Measurements from ENCODE around the gene CCDC59. TPM values are rescaled to one million over a fixed set of nuclear protein-coding genes. Genes with fewer than 3 reads are reported as not detected.
"Not testable (repeated sequence)": the region's sequence is repeated elsewhere in the genome, so short reads cannot be mapped to it uniquely, and the experiment has no call there.

Gene CCDC59
- 60.3 and 72.0 TPM in 2 replicates for total RNA-seq (2014; rRNA removed; shearing (Covaris generic))
- polyA plus RNA-seq (2015; cell fraction: cytosol; rRNA removed) = 87.8 and 91.0 TPM in 2 replicates
- polyA plus RNA-seq (2015; cell fraction: nucleus; rRNA removed) = 44.4 and 65.9 TPM in 2 replicates

- DNase-seq (ENCODE audit: low read depth) = peak; percentile 95
Observed at GRCh38 chr12:82358200-82359114, at the start of gene CCDC59, which contains the start of gene METTL25. Gene CCDC59, minus strand, starts transcription at chr12:82358387. Its CDS starts 11 bp downstream, at chr12:82358376. Gene METTL25, plus strand, starts transcription at chr12:82358529. Its CDS starts 37 bp downstream, at chr12:82358566.

DNA sequence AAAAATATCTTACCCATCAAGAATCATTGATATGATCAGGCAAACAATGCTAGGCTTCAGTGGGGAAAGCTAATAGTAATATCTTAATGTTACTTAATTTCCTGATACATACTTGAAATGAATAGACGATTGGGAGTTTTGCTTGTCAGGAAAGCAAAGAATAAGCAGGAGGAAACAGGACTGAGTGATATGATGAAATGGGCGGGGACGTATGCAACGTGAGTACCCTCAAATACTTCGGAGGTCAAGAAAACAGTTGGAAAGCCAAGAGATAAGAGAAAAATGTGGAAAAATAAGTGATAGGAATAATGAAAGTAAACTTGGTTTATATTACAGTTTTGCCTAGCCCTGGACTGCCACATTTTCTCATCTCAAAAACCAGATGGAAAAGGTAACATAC is 49.3 kb upstream of the CCDC59 start:
- DNase-seq (ENCODE audit: low read depth) = no peak

DNA sequence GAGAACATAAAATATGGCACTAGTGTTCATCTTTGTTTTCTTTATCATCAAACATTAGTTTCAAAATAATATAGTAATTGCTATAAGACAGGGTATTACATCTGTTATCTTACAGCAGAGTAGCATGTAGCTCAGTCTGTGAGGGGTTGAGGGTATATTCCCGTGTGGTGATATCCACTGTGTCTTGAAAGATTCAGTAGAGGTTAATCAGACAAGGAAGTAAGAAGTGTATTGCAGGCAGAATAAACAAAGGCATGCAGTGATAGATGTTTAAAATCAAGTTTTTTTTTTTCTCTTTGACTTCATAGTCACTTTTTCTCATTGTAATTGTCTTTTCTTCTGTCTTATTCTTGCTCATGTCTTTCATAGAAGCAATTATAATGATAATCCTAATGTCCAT is 48.5 kb upstream of the CCDC59 start:
- no peak for DNase-seq (ENCODE audit: low read depth)

DNA sequence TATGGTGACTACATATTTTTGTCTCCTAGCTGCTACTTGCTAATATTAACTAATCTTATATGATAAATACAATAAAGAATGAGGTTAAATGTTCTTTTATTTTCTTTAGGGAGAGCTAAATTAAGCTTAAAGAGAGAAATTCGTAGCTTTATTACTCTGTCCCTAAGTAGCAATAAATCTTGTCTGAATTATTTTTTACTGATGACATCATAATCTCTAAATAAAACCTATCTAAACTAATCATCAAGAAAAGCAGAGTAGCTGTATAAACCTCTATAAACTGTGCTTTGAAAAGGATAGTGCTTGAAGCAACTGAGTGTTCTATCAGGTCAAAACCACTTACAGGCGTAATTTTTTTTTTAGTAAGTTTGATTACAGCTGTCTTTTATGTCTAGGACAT is 42.6 kb upstream of the CCDC59 start:
- no peak for DNase-seq (ENCODE audit: low read depth)

DNA sequence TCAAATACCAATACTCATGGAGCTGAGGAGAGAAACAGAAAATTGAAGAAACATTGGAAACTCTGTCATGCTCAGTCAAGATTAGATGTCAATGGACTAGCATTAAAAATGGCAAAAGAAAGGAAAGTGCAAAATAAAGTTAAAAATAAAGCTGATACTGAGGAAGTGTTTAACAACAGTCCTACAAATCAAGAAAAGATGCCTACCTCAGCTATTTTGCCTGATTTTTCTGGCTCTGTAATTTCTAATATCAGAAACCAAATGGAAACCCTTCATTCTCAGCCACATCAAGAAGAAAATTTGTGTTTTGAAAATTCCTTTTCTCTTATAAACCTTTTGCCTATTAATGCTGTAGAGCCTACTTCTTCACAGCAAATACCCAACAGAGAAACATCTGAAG is 40.7 kb upstream of the CCDC59 start:
- DNase-seq (ENCODE audit: low read depth) = no peak

- peak; percentile 21 for DNase-seq (ENCODE audit: low read depth)
Observed at GRCh38 chr12:82383930-82384552, 25.9 kb upstream of the CCDC59 start.

GRCh38 chr12:82378997-82379396 is 20.8 kb upstream of the CCDC59 start:
- DNase-seq (ENCODE audit: low read depth) = no peak

DNA sequence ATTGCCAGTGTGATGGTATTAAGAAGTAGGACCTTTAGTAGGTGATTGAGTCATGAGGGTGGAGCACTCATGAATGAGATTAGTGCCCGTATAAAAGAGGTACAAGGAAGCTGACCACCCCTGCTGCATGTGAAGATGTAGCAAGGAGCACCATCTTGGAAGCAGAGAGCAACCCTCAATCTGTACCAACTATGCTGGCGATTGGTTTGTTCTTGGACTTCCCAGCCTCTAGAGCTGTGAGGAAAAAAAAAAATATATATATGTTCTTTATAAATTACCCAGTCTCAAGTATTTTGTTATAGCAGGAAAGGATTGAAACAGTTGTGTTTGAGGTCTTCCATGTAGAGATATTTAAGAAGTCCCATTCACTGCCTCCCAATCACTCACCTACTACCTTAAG is 17.0 kb upstream of the CCDC59 start:
- no peak for DNase-seq (ENCODE audit: low read depth)

DNA sequence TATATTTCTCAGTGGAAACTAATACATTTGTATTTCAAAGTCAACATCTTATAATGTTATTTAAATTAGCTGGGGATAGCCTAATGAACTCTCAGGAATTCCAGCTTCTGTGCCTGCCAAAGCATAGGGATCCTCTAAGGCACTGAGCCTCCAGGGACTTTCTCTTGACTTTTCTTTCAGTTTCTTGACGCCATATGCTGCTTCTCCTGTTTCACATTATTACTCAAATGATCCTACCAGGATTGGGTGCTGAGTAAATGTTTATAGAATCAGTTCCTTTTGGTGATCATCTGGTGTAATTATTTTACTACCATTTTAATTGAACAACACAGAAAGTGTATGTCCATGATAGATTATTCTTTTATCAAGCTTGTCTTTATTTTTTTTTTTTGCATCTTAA is 8.0 kb upstream of the CCDC59 start:
- no peak for DNase-seq (ENCODE audit: low read depth)

GRCh38 chr12:82363990-82364389 is 5.8 kb upstream of the CCDC59 start:
- no peak for DNase-seq (ENCODE audit: low read depth)

- no peak for DNase-seq (ENCODE audit: low read depth)
Observed at GRCh38 chr12:82361461-82361915, 3.3 kb upstream of the CCDC59 start.

DNA sequence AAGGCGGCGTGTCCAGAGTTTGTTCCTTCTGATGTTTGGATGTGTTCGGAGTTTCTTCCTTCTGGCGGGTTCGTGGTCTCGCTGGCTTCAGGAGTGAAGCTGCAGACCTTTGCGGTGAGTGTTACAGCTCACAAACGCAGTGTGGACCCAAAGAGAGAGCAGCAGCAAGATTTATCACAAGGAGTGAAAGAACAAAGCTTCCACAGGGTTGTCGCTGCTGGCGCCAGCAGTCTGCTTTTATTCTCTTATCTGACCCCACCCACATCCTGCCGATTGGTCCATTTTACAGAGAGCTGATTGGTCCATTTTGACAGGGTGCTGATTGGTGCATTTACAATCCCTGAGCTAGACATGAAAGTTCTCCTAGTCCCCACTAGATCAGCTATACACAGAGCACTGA is 2.6 kb upstream of the CCDC59 start:
- DNase-seq (ENCODE audit: low read depth) = not testable (repeated sequence)

- DNase-seq (ENCODE audit: low read depth) = peak; percentile 5
Observed at GRCh38 chr12:82359115-82359478, 910 bp upstream of the CCDC59 start.

DNA sequence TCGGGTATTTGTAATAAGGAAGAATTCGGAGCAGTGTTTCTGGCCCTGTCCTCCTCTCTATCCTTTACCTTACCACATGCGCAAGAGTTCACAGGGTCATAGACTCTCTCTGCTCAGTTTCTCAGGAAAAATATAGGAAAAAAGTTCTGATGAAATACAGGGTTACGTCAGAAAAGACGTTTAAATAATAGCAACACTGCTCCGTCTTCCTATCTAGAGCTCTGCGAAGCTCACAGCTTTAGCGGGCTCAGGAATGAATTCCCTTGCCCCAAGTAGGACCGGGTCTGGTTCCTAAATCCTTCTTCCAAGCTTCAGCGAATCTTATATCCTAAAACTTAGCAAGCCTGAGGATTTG is 365 bp downstream of the CCDC59 start:
- DNase-seq (ENCODE audit: low read depth) = no peak

DNA sequence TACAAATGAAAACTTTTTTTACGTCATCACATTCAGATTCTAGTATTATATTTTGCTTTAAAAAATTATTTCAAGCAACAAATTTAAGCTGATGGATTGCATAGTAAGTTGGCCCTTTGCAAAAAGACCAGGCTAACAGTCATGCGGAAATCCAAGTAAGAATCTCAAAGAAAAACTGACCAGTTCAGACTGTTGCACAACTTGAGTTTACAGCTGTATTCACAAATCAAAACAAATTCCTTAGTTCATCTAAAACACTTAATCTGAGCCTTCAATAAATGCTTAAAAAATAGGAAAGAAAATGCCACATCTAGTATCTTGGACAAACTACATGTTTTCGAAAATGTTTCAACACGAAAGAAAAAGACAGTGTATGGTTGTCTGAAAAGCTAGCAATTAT is 847 bp downstream of the CCDC59 start:
- DNase-seq (ENCODE audit: low read depth) = no peak

GRCh38 chr12:82351390-82351789 is 6.8 kb downstream of the CCDC59 start:
- DNase-seq (ENCODE audit: low read depth) = no peak

GRCh38 chr12:82350161-82350560 is 8.0 kb downstream of the CCDC59 start:
- DNase-seq (ENCODE audit: low read depth) = no peak

DNA sequence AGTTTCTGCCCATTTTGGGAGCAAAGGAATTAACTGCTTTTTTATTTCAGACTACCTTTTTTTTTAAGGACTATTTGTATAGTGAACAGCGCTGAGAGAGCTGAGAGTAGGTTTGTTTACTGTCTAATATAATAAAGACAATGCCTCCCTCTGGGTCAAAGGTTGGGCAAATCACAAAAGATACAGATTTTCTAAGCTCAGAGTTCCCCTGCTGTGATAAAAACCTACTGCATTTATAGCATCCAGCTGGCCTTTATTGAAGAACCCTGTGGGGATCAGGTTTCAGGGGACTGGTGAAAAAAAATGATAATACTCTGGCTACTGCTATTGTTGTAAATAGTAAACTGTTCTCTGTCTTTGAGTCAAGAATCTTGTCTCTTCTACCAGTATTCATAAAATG is 28.7 kb downstream of the CCDC59 start:
- DNase-seq (ENCODE audit: low read depth) = no peak

- DNase-seq (ENCODE audit: low read depth) = no peak
Observed at GRCh38 chr12:82327861-82328260, 30.3 kb downstream of the CCDC59 start.

- peak; percentile 4 for DNase-seq (ENCODE audit: low read depth)
Observed at GRCh38 chr12:82326905-82327503, 31.2 kb downstream of the CCDC59 start.

GRCh38 chr12:82325540-82326336 is 32.4 kb downstream of the CCDC59 start:
- DNase-seq (ENCODE audit: low read depth) = no peak
